ENCODE results near the gene JAM2.
"Not testable (repeated sequence)": the region's sequence is repeated elsewhere in the genome, so short reads cannot be mapped to it uniquely, and the experiment has no call there.

Gene JAM2

DNA sequence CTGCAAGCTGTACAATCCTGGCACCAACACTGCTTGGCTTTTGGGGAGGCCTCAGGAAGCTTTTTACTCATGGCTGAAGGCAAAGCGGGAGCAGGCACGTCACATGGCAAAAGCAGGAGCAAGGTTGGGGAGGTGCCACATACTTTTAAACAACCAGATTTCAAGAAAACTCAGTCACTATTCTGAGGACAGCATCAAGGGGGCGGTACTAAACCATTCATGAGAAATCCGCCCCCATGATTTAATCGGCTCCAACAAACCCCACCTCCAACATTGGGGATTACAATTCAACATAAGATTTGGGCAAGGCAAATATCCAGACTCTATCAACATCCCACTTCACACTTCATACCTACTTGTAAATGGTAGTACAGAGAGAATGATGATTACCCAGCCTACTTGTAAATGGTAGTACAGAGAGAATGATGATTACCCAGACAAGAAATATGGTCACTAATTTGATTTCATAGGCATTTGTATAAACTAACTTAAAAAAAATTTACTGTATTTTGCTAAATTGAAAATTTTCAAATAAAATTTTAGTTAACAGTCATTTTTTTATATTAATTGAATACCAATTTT is 70.7 kb downstream of the JAM2 start:
- no peak for DNase-seq (ENCODE audit: extremely low read depth, low read depth)
- TF ChIP-seq, protein P1, sequence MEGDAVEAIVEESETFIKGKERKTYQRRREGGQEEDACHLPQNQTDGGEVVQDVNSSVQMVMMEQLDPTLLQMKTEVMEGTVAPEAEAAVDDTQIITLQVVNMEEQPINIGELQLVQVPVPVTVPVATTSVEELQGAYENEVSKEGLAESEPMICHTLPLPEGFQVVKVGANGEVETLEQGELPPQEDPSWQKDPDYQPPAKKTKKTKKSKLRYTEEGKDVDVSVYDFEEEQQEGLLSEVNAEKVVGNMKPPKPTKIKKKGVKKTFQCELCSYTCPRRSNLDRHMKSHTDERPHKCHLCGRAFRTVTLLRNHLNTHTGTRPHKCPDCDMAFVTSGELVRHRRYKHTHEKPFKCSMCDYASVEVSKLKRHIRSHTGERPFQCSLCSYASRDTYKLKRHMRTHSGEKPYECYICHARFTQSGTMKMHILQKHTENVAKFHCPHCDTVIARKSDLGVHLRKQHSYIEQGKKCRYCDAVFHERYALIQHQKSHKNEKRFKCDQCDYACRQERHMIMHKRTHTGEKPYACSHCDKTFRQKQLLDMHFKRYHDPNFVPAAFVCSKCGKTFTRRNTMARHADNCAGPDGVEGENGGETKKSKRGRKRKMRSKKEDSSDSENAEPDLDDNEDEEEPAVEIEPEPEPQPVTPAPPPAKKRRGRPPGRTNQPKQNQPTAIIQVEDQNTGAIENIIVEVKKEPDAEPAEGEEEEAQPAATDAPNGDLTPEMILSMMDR (IDR thresholded peaks at IDR 0.05; ENCODE audit: low read depth, low read length, missing control alignments), result no peak
- H3K4me3 ChIP-seq (replicated peaks; ENCODE audit: low read depth, low read length), result no peak overlapping the region

DNA sequence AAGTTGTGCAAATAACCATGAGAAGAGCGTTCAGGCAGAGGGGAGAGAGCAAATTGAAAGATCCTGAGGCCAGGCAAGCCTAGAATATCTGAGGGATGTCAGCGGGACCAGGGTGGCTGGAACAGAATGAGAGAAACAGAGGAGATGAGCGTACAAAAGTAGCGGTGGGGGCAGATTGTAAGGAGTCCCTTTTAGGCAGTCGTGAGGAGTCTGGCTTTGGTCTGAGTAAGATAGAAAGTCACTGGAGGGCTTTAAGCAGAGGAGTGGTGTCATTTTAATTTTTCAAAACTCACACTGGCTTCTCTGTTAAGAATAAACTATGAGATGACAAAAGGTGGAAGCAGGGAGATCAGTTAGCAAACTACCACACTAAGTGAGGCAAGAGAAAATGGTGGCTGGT is 71.5 kb downstream of the JAM2 start:
- H3K4me3 ChIP-seq (replicated peaks; ENCODE audit: low read depth, low read length), result no peak overlapping the region
- TF ChIP-seq, protein P1 (IDR thresholded peaks at IDR 0.05; ENCODE audit: low read depth, low read length, missing control alignments), result no peak
- DNase-seq (ENCODE audit: extremely low read depth, low read depth), result no peak

- DNase-seq (ENCODE audit: extremely low read depth, low read depth); H3K4me3 ChIP-seq (replicated peaks; ENCODE audit: low read depth, low read length): not testable (repeated sequence)
These were observed 75.0 kb downstream of the JAM2 start for GRCh38 chr21:25714066-25714465.

- H3K4me3 ChIP-seq (replicated peaks; ENCODE audit: low read depth, low read length), result no peak overlapping the region
- TF ChIP-seq, protein P1 (IDR thresholded peaks at IDR 0.05; ENCODE audit: low read depth, low read length, missing control alignments), result no peak
- DNase-seq (ENCODE audit: extremely low read depth, low read depth), result no peak
These were observed 78.6 kb downstream of the JAM2 start for GRCh38 chr21:25717491-25718147.

DNA sequence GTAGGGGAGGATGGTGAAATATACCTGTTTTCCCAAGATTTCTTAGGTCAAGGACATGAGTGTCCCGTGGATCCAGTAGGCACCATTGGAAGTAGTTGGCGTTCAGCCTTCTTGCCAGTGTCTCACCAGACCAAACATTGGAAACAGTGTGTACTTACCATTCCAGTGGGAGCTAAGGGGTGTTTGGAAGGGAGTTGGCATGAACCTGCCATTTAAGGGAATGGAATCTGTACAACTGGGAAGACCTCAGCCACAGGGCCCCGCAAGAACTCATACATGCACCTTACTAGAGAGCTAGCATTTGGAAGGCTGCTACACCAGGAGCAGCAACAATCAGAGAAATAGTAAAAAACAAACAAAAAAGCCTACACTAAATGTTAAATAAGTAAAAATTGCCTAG is 82.9 kb downstream of the JAM2 start:
- H3K4me3 ChIP-seq (replicated peaks; ENCODE audit: low read depth, low read length), result no peak overlapping the region
- TF ChIP-seq, protein P1 (IDR thresholded peaks at IDR 0.05; ENCODE audit: low read depth, low read length, missing control alignments), result no peak
- no peak for DNase-seq (ENCODE audit: extremely low read depth, low read depth)

- no peak overlapping the region for H3K4me3 ChIP-seq (replicated peaks; ENCODE audit: low read depth, low read length)
- TF ChIP-seq, protein P1 (IDR thresholded peaks at IDR 0.05; ENCODE audit: low read depth, low read length, missing control alignments), result no peak
- no peak for DNase-seq (ENCODE audit: extremely low read depth, low read depth)
These were observed 83.6 kb downstream of the JAM2 start for GRCh38 chr21:25722631-25723030.

GRCh38 chr21:25732091-25732760 is 93.2 kb downstream of the JAM2 start:
- no peak overlapping the region for H3K4me3 ChIP-seq (replicated peaks; ENCODE audit: low read depth, low read length)
- TF ChIP-seq, protein P1 (IDR thresholded peaks at IDR 0.05; ENCODE audit: low read depth, low read length, missing control alignments), result no peak
- DNase-seq (ENCODE audit: extremely low read depth, low read depth), result no peak

Measured in HFF-Myc (cell line).